ENCODE results near the gene SSTR5. TPM values are rescaled to one million over a fixed set of nuclear protein-coding genes. Genes with fewer than 3 reads are reported as not detected.

Gene SSTR5
- total RNA-seq, 3 donors from 2014 or later (not counting 1 experiment from before 2014, with no cell fraction given): not detected

GRCh38 chr16:1070864-1071408 lies 1.6 kb upstream of the SSTR5 start:
- Mint-ChIP-seq H3K4me1 (peaks cover 0 to 6% of the 10 kb centered on the region in 2 donors), H3K36me3 (no peaks in the 10 kb centered on the region), H3K27ac (no peak overlapping the region), H3K27me3 (ENCODE audit: low read depth in 2 of 2) (peaks cover 0 to 6% of the 10 kb centered on the region in 2 donors), H3K4me3 (no peak overlapping the region), H3K9me3 (no peaks in the 10 kb centered on the region)
- Histone ChIP-seq H3K4me3 (ENCODE audit: low read length) (no peak overlapping the region), H3K36me3 (ENCODE audit: control insufficient read depth, insufficient read depth, low read length) (no peaks in the 10 kb centered on the region), H3K27me3 (ENCODE audit: control insufficient read depth, insufficient read depth, low read length) (peaks cover 9% of the 10 kb centered on the region), H3K27ac (ENCODE audit: low read length) (no peak overlapping the region), H3K9me3 (ENCODE audit: control insufficient read depth, insufficient read depth, low read length) (no peaks in the 10 kb centered on the region), H3K4me1 (ENCODE audit: control insufficient read depth, insufficient read depth, low read length) (no peaks in the 10 kb centered on the region)
- no peak for DNase-seq
- 40% methylated on average over 16 of the region's 16 CpGs for WGBS (ENCODE audit: insufficient coverage)
- intact Hi-C loops (cut with micrococcal nuclease): no loop called here
- no peak for TF ChIP-seq CTCF (IDR thresholded peaks at IDR 0.05)
- ATAC-seq: no peak

- Histone ChIP-seq H3K4me3 (ENCODE audit: low read length) (no peak overlapping the region), H3K27me3 (ENCODE audit: control insufficient read depth, insufficient read depth, low read length) (peaks cover 9% of the 10 kb centered on the region), H3K4me1 (ENCODE audit: control insufficient read depth, insufficient read depth, low read length) (no peaks in the 10 kb centered on the region), H3K27ac (ENCODE audit: low read length) (no peak overlapping the region), H3K36me3 (ENCODE audit: control insufficient read depth, insufficient read depth, low read length) (no peaks in the 10 kb centered on the region), H3K9me3 (ENCODE audit: control insufficient read depth, insufficient read depth, low read length) (no peaks in the 10 kb centered on the region)
- Mint-ChIP-seq H3K4me1 (peaks cover 0 to 6% of the 10 kb centered on the region in 2 donors), H3K27ac (no peak overlapping the region), H3K9me3 (no peaks in the 10 kb centered on the region), H3K4me3 (no peak overlapping the region), H3K36me3 (no peaks in the 10 kb centered on the region), H3K27me3 (ENCODE audit: low read depth in 2 of 2) (peaks cover 5 to 10% of the 10 kb centered on the region in 2 donors)
- no peak for ATAC-seq
- DNase-seq: no peak
- 18% methylated on average over 30 of the region's 30 CpGs for WGBS (ENCODE audit: insufficient coverage)
- intact Hi-C loops (cut with micrococcal nuclease): no loop called here
- TF ChIP-seq CTCF (IDR thresholded peaks at IDR 0.05): no peak
Measured at GRCh38 chr16:1071561-1072225, 854 bp upstream of the SSTR5 start.

GRCh38 chr16:1073262-1073558 lies 663 bp downstream of the SSTR5 start:
- Histone ChIP-seq H3K27ac (ENCODE audit: low read length) (no peak overlapping the region), H3K36me3 (ENCODE audit: control insufficient read depth, insufficient read depth, low read length) (no peaks in the 10 kb centered on the region), H3K4me1 (ENCODE audit: control insufficient read depth, insufficient read depth, low read length) (no peaks in the 10 kb centered on the region), H3K4me3 (ENCODE audit: low read length) (no peak overlapping the region), H3K27me3 (ENCODE audit: control insufficient read depth, insufficient read depth, low read length) (peaks cover 9% of the 10 kb centered on the region), H3K9me3 (ENCODE audit: control insufficient read depth, insufficient read depth, low read length) (no peaks in the 10 kb centered on the region)
- no peaks in the 10 kb centered on the region for H3K9me3 Mint-ChIP-seq
- H3K27ac Mint-ChIP-seq: no peak overlapping the region
- no peaks in the 10 kb centered on the region for H3K36me3 Mint-ChIP-seq
- no peaks in the 10 kb centered on the region for H3K4me1 Mint-ChIP-seq
- DNase-seq: no peak
- no peak for TF ChIP-seq CTCF (IDR thresholded peaks at IDR 0.05)
- intact Hi-C loops (cut with micrococcal nuclease): no loop called here
- H3K4me3 Mint-ChIP-seq: no peak overlapping the region
- ATAC-seq: no peak
- H3K27me3 Mint-ChIP-seq (ENCODE audit: low read depth in 2 of 2): peaks cover 7 to 9% of the 10 kb centered on the region in 2 donors
- 70% methylated on average over 13 of the region's 13 CpGs for WGBS (ENCODE audit: insufficient coverage)

All from natural killer cell (primary cell).